ENCODE measurements around the gene PHF2.

PHF2 gene

GRCh38 chr9:93656426-93657239 is 80.2 kb downstream of the PHF2 start:
- DNase-seq (ENCODE audit: low spot score), result no peak
- no peak for TF ChIP-seq CTCF (conservative IDR thresholded peaks at IDR 0.05; ENCODE audit: low read depth)
- ChIA-PET POLR2A (ENCODE audit: low non-redundant PET) (interaction anchor here (0.7 kb wide), 1 partner anchor 80 kb away, joined by 3 read pairs; no protein-coding TSS in a partner anchor), CTCF (no interaction called here)
- no peak overlapping the region for H3K27ac ChIP-seq

- CTCF ChIA-PET, result no interaction called here
- TF ChIP-seq CTCF (conservative IDR thresholded peaks at IDR 0.05; ENCODE audit: low read depth), result no peak
- DNase-seq (ENCODE audit: low spot score), result no peak
- POLR2A ChIA-PET (ENCODE audit: low non-redundant PET), result no interaction called here
- H3K27ac ChIP-seq, result no peak overlapping the region
Observed at GRCh38 chr9:93657331-93658111, 81.1 kb downstream of the PHF2 start.

GRCh38 chr9:93658184-93658925 is 82.0 kb downstream of the PHF2 start:
- ChIA-PET POLR2A (ENCODE audit: low non-redundant PET) (no interaction called here), CTCF (no interaction called here)
- no peak for DNase-seq (ENCODE audit: low spot score)
- no peak overlapping the region for H3K27ac ChIP-seq
- TF ChIP-seq CTCF (conservative IDR thresholded peaks at IDR 0.05; ENCODE audit: low read depth), result no peak

- POLR2A ChIA-PET (ENCODE audit: low non-redundant PET), result no interaction called here
- CTCF ChIA-PET, result no interaction called here
- TF ChIP-seq CTCF (conservative IDR thresholded peaks at IDR 0.05; ENCODE audit: low read depth), result no peak
- no peak overlapping the region for H3K27ac ChIP-seq
- DNase-seq (ENCODE audit: low spot score), result no peak
Observed at GRCh38 chr9:93659044-93659836, 82.9 kb downstream of the PHF2 start.

- DNase-seq (ENCODE audit: low spot score), result no peak
- H3K27ac ChIP-seq, result no peak overlapping the region
- POLR2A ChIA-PET (ENCODE audit: low non-redundant PET), result no interaction called here
- CTCF ChIA-PET, result no interaction called here
- TF ChIP-seq CTCF (conservative IDR thresholded peaks at IDR 0.05; ENCODE audit: low read depth), result no peak
Observed at GRCh38 chr9:93659837-93660177, 83.4 kb downstream of the PHF2 start.

All from RWPE1 (cell line).